ENCODE data around the gene LTV1. TPM values are rescaled to one million over a fixed set of nuclear protein-coding genes. Genes with fewer than 3 reads are reported as not detected.
A peak's percentile ranks its signal among the peaks of the same experiment; 100 is the strongest.

The LTV1 gene
- total and polyA plus RNA-seq, 2 of the 8 experiments (the other 6 are each of a cell fraction or from before 2014, with no cell fraction given) = 8.0 to 46.9 TPM

- Histone ChIP-seq H2BK15ac (ENCODE audit: low read length) (no peak overlapping the region), H4K20me1 (replicated peaks in 1 of 2; ENCODE audit: control insufficient read depth in 1 of 2, insufficient read depth in 2 of 2, low read length in 2 of 2) (no peaks in the 10 kb centered on the region), H3K79me2 (ENCODE audit: control insufficient read depth in 1 of 2, insufficient read depth in 2 of 2, low read length in 2 of 2) (no peaks in the 10 kb centered on the region), H3K4me2 (ENCODE audit: insufficient read depth in 1 of 2, low read depth in 2 of 2, low read length in 2 of 2) (no peak overlapping the region), H3K36me3 (ENCODE audit: control insufficient read depth in 2 of 4, insufficient read depth in 4 of 4, low read length in 3 of 4) (no peaks in the 10 kb centered on the region), H3K9ac (replicated peaks in 1 of 4; ENCODE audit: extremely low read depth in 1 of 4, low read depth in 3 of 4, low read length in 3 of 4) (no peak overlapping the region), H2AFZ (ENCODE audit: low read length) (no peak overlapping the region), H4K91ac (replicated peaks; ENCODE audit: insufficient read length, low read length) (no peak overlapping the region), H2BK120ac (replicated peaks; ENCODE audit: low read depth, low read length) (no peak overlapping the region), H2BK5ac (ENCODE audit: low read depth, low read length) (no peak overlapping the region), H3K9me3 (ENCODE audit: insufficient read depth in 2 of 2, low read depth in 1 of 2, low read length in 1 of 2) (peaks cover 0 to 4% of the 10 kb centered on the region in 2 experiments; a peak in 2 of 4 replicates), H3K4ac (replicated peaks; ENCODE audit: insufficient read length, low read depth, low read length) (no peak overlapping the region), H3K23ac (ENCODE audit: insufficient read length) (no peak overlapping the region), H2BK20ac (ENCODE audit: low read length) (no peak overlapping the region), H3K18ac (ENCODE audit: extremely low read depth, low read length) (no peak overlapping the region), H2AK5ac (ENCODE audit: low read depth, low read length) (no peak overlapping the region), H4K8ac (ENCODE audit: extremely low read depth, insufficient read depth, low read length) (no peak overlapping the region), H3K56ac (replicated peaks; ENCODE audit: insufficient read length, low read depth, low read length) (no peak overlapping the region), H4K5ac (ENCODE audit: insufficient read length, low read depth, low read length) (no peak overlapping the region), H3K79me1 (ENCODE audit: low read depth, low read length) (no peaks in the 10 kb centered on the region), H3K4me3 (ENCODE audit: extremely low read depth in 1 of 4, insufficient read depth in 2 of 4, low read depth in 3 of 4, low read length in 4 of 4) (no peak overlapping the region), H3K14ac (ENCODE audit: insufficient read length) (no peak overlapping the region), H2BK12ac (ENCODE audit: low read depth, low read length) (no peak overlapping the region), H3K4me1 (replicated peaks in 1 of 4; ENCODE audit: control insufficient read depth in 3 of 4, insufficient read depth in 4 of 4, low read length in 3 of 4) (no peaks in the 10 kb centered on the region), H3K27me3 (replicated peaks in 1 of 4; ENCODE audit: control insufficient read depth in 3 of 4, extremely low read depth in 1 of 4, insufficient read depth in 3 of 4, low read length in 3 of 4) (no peaks in the 10 kb centered on the region), H3K23me2 (ENCODE audit: low read depth, low read length) (no peaks in the 10 kb centered on the region; the same call in 1 of the 2 replicates), H3K27ac (ENCODE audit: low read depth, low read length) (no peak overlapping the region)
- FAIRE-seq (no peak), DNase-seq (ENCODE audit: low read depth in 1 of 2, low spot score in 2 of 2) (peak in 1 of 2 experiments; percentile 6)
- 88% methylated on average over 2 of the region's 2 CpGs; no CpG with 5 or more reads in 1 of the 2 experiments for WGBS, 2 experiments (ENCODE audit: extremely low coverage in 1 of 2, insufficient coverage in 1 of 2, insufficient read length in 1 of 2, insufficient replicate concordance in 2 of 2, low coverage in 1 of 2, low lambda C conversion rate in 2 of 2, missing lambda C conversion rate in 1 of 2)
- TF ChIP-seq POLR2A (IDR thresholded peaks at IDR 0.05; ENCODE audit: control extremely low read depth in 1 of 2, low read depth in 2 of 2, low read length in 2 of 2) (no peak), SIX5 (IDR thresholded peaks at IDR 0.05; ENCODE audit: low read depth, low read length) (no peak), SP1 (IDR thresholded peaks at IDR 0.05; ENCODE audit: low read depth, low read length) (no peak), SIRT6 (IDR thresholded peaks at IDR 0.05; ENCODE audit: low read length) (no peak), ASH2L (IDR thresholded peaks at IDR 0.05; ENCODE audit: low read length) (no peak), FOSL1 (IDR thresholded peaks at IDR 0.05; ENCODE audit: insufficient read depth, low read depth, low read length) (no peak), SUZ12 (IDR thresholded peaks at IDR 0.05; ENCODE audit: low read length) (no peak), GTF2F1 (IDR thresholded peaks at IDR 0.05; ENCODE audit: borderline replicate concordance, low read depth, low read length) (no peak), SIN3A (conservative IDR thresholded peaks at IDR 0.05 in 1 of 2, IDR thresholded peaks at IDR 0.05 in 1 of 2; ENCODE audit: low read depth in 1 of 2, low read length in 2 of 2) (no peak), CREB1 (IDR thresholded peaks at IDR 0.05) (no peak), MAFK (IDR thresholded peaks at IDR 0.05; ENCODE audit: low read depth, low read length) (no peak), EZH2 (IDR thresholded peaks at IDR 0.05; ENCODE audit: low read depth, low read length, severe bottlenecking) (no peak), BACH1 (IDR thresholded peaks at IDR 0.05; ENCODE audit: low read length) (no peak)
- ChIA-PET CTCF (ENCODE audit: partially characterized antibody) (interaction anchor here (0.6 to 1.4 kb wide), 2 partner anchors 59 to 1072 kb away, joined by 3 to 6 read pairs; no protein-coding TSS in a partner anchor), POLR2A (ENCODE audit: partially characterized antibody) (no interaction called here)
These were observed 39.3 kb downstream of the LTV1 start for GRCh38 chr6:143882401-143882930.

Measured in H1 (cell line).